Sigmoid colon (tissue), 4 donors: ENCODE measurements around the gene ABI3BP.

Source experiments
- POLR2AphosphoS5 ChIP-seq, 4 donors: sonication (generic); formaldehyde crosslinking; IDR thresholded peaks; one replicate each; pipeline ENCODE4 v1.6.1; 2017; ENCODE audit warnings: antibody characterized with exemption in 4 of 4
- TF ChIP-seq, protein P1 (sequence below), 4 experiments: fragments of 450-650 bp in 3 of 4; fragments of 200-600 bp in 1 of 4; IDR thresholded peaks; one replicate each; pipeline ENCODE4 v1.5.1; 2016 to 2019; ENCODE audit warnings: antibody characterized with exemption in 4 of 4, mild to moderate bottlenecking in 3 of 4, moderate library complexity in 2 of 4

DNA sequence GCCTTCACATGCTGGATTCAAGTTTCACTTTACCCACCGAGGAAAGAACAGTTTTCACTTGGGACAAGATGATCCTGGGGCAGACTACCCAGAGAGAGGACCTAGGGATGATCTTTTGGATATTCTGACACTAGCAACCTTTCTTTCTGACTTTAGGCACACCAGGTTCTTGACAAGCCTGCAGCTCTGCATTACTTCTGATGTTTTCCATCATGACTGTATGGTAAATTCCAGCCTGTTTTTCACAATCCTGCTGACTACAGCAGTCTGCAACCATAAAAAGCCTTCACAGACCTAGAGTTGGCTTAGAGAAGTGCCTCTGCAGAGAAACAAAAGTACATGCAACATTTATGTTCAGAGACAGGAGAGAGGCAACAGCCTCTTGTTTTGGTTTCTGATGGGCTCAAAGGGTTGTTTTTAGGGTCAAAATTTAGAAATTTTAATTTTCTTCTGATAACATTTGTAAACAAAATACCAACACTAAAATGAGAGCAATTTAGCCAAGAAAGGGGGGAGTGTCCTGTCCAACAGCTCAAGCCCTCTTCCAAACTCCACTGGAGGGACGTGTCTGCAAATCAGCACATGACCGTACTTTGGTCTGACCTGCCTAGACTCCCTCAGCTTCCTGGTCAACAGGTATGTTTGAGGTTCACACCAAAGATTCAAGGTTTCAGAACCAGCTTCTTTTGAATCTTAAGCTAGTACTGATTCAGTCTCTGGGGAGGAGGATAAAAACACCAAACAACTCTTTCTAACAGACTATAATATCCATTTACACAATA, 799 bp downstream of the ABI3BP start:
- TF ChIP-seq, protein P1, sequence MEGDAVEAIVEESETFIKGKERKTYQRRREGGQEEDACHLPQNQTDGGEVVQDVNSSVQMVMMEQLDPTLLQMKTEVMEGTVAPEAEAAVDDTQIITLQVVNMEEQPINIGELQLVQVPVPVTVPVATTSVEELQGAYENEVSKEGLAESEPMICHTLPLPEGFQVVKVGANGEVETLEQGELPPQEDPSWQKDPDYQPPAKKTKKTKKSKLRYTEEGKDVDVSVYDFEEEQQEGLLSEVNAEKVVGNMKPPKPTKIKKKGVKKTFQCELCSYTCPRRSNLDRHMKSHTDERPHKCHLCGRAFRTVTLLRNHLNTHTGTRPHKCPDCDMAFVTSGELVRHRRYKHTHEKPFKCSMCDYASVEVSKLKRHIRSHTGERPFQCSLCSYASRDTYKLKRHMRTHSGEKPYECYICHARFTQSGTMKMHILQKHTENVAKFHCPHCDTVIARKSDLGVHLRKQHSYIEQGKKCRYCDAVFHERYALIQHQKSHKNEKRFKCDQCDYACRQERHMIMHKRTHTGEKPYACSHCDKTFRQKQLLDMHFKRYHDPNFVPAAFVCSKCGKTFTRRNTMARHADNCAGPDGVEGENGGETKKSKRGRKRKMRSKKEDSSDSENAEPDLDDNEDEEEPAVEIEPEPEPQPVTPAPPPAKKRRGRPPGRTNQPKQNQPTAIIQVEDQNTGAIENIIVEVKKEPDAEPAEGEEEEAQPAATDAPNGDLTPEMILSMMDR (IDR thresholded peaks at IDR 0.05), result peak in 1 of 4 experiments; percentile 12
- peak in 3 of 4 donors; percentile 13 to 49 (median 48) for TF ChIP-seq POLR2AphosphoS5 (IDR thresholded peaks at IDR 0.05)
